Hematopoietic multipotent progenitor cell treated with erythropoietin and hydrocortisone succinate and interleukin-3 and kit ligand, for 4 days (in vitro differentiated cells): ENCODE results near the gene PPP4R3B.

Experiments
- DNase-seq: peaks from one replicate; pipeline ENCODE4 v3.0.0-alpha.2; 2015

Gene PPP4R3B

DNA sequence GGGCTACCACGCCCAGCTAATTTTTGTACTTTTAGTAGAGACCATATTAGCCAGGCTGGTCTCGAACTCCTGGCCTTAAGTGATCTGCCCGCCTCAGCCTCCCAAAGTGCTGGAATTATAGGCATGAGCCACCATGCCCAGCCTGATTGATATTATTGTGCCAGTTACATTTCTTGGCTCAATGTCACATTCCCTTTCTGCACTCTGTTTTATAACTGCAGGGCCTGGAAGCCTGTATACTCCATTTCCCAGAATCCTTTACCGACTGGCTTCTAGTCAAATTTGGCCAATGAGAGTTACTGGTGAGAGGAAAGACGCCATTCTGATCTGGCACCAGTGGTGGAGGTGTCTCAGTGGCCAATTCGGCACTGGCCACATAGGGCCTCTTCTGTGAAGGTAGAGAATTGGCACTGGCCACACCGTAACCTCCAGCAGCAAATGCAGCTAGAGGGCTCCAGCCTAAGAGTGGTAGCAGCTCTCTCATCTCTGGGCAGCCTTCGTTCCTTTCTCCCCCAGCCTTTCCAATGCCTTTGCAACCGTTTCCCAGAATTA lies 114.8 kb downstream of the PPP4R3B start:
- no peak for DNase-seq

DNA sequence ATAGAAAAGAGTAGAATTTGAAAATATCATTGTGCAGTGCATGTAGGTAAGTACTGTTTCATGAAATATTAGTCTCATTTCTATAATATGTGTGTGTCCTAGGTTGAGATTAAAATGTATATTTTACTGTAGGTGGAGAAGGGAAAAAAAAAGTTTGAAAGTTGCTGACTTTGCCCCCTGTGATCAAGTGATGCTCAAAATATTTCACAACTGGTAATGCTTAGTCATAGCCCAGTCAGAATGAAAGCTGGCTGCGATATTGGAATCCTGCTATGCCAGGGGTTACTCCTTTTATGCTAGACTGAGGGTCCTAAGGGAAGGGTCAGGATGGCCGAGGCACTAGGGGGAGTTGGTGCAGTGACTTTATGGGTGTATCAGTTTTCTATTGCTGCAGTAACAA lies 117.4 kb downstream of the PPP4R3B start:
- DNase-seq: peak; percentile 37

DNA sequence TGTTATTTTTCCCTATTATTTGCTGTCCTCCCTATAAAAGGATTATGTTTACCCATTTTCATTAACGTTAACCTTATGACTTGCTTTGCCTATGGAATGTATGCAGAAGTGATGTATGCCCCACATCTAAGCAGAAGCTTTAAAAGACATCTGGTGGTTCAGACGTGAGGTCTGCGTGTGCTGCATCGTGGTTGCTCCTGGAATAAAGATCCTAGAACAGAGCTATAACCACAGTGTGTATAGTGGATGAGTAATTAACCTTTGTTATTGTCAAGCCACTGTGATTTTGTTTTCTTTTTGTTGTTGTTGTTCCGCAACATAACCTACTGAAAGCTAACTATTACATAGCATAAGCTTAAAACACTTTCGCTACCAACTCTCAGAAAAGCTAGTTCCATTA lies 118.8 kb downstream of the PPP4R3B start:
- DNase-seq: no peak
